BE2C (cell line): ENCODE results near the gene KIF6.
"Not testable (repeated sequence)": the region's sequence is repeated elsewhere in the genome, so short reads cannot be mapped to it uniquely, and the experiment has no call there.

ENCODE experiments used
- DNase-seq: peaks from one replicate; pipeline ENCODE4 v3.0.0-alpha.2; 2020
- H3K27me3 ChIP-seq: fragments of 250-450 bp; sonication (Bioruptor Pico); 2 replicates; pipeline ENCODE4 v1.5.1; 2020; ENCODE audit warnings: mild to moderate bottlenecking
- H3K36me3 ChIP-seq: fragments of 250-450 bp; sonication (Bioruptor Pico); 2 replicates; pipeline ENCODE4 v1.5.1; 2020; ENCODE audit warnings: mild to moderate bottlenecking
- H3K4me1 ChIP-seq: fragments of 250-450 bp; sonication (Bioruptor Pico); 2 replicates; pipeline ENCODE4 v1.5.1; 2020
- H3K4me3 ChIP-seq: 2 replicates; pipeline ENCODE4 v1.5.1; 2011; ENCODE audit warnings: low read depth, low read length
- H3K9me3 ChIP-seq: fragments of 250-450 bp; sonication (Bioruptor Pico); 2 replicates; pipeline ENCODE4 v1.5.1; 2020
- TF ChIP-seq, protein P1 (sequence below): IDR thresholded peaks from 2 replicates; pipeline ENCODE4 v1.5.1; 2012; ENCODE audit warnings: mild to moderate bottlenecking, low read depth, low read length

The KIF6 gene

DNA sequence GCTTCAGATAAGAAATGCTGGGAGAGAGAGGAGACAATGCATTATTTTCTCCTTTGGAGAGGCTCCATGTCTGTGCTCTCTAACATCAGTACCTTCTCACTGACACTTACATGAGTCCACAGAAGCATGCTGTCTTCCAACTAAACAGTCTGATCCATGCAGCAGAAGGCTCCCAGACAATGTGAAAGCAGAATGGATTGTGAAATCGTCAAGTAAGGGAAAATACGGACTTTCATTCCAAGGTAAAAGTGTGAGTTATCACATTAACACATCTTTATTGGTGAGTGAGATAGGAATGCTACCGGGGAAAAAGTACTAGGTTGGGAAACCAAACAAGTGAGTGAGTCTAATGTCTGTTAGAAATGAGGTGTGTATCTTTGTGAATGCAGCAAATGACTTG, 235.1 kb downstream of the KIF6 start:
- Histone ChIP-seq H3K9me3 (no peaks in the 10 kb centered on the region; the same call in 1 of the 2 replicates), H3K4me3 (no peak overlapping the region), H3K36me3 (no peaks in the 10 kb centered on the region), H3K4me1 (no peaks in the 10 kb centered on the region), H3K27me3 (no peaks in the 10 kb centered on the region; the same call in 1 of the 2 replicates)
- TF ChIP-seq, protein P1, sequence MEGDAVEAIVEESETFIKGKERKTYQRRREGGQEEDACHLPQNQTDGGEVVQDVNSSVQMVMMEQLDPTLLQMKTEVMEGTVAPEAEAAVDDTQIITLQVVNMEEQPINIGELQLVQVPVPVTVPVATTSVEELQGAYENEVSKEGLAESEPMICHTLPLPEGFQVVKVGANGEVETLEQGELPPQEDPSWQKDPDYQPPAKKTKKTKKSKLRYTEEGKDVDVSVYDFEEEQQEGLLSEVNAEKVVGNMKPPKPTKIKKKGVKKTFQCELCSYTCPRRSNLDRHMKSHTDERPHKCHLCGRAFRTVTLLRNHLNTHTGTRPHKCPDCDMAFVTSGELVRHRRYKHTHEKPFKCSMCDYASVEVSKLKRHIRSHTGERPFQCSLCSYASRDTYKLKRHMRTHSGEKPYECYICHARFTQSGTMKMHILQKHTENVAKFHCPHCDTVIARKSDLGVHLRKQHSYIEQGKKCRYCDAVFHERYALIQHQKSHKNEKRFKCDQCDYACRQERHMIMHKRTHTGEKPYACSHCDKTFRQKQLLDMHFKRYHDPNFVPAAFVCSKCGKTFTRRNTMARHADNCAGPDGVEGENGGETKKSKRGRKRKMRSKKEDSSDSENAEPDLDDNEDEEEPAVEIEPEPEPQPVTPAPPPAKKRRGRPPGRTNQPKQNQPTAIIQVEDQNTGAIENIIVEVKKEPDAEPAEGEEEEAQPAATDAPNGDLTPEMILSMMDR, result no peak
- DNase-seq, result no peak

DNA sequence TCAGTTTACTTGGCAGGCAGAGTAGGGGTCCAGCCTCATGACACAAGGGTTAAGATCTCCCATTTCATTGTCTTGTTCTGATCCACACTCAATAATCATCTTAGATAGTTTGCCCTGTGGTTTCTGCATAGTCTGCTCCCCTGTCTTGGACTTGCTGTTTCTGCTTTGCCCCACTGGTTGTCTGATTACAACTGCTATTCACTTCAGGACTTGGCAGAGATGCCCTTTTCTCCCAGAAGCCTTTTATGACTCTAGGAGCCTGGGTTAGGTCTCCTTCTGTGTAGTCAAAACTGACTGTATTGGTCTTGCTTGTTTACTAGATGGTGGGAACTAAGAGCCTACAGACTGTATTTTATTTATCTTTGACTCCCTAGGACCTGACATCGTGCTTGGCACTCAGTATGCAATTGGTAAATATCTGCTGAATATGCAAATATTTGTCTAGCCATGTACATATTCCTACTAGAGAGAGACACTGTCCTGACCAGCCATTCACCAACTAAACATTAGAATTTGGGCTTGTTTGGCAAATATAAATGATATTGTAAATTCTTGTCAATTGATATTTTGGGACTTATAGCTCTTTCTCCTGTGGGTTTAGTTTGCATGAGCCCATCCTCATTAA, 236.8 kb downstream of the KIF6 start:
- Histone ChIP-seq H3K4me3 (no peak overlapping the region), H3K4me1 (no peaks in the 10 kb centered on the region), H3K9me3 (no peaks in the 10 kb centered on the region; the same call in 1 of the 2 replicates), H3K27me3 (no peaks in the 10 kb centered on the region), H3K36me3 (no peaks in the 10 kb centered on the region)
- TF ChIP-seq, protein P1, result no peak
- no peak for DNase-seq

GRCh38 chr6:39484276-39484675, 240.9 kb downstream of the KIF6 start:
- Histone ChIP-seq H3K4me1 (no peaks in the 10 kb centered on the region), H3K36me3 (no peaks in the 10 kb centered on the region), H3K4me3 (no peak overlapping the region), H3K9me3 (no peaks in the 10 kb centered on the region), H3K27me3 (no peaks in the 10 kb centered on the region)
- DNase-seq, result no peak
- TF ChIP-seq, protein P1, result no peak

- not testable (repeated sequence) for H3K27me3 ChIP-seq, H3K4me1 ChIP-seq, DNase-seq, H3K9me3 ChIP-seq, H3K36me3 ChIP-seq, H3K4me3 ChIP-seq
Measured at GRCh38 chr6:39479819-39480218, 245.4 kb downstream of the KIF6 start.

DNA sequence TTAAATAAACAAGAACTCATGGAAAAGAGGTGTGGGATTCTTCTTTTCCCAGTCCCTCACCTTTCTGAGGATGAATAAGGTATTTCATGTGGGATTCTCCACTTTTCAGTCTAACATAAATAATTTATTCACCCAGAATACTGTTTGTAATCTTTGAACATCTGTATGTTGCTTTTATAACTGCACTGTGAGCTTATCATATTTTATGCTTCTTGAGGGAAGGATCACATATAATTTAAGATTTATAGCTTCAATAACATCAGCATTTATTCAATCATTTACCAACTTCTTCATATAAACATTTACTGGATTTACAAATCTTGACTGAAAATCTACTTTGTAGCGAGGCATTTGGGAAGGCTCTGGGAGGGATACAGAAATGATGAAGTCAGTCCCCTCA, 248.5 kb downstream of the KIF6 start:
- Histone ChIP-seq H3K4me3 (no peak overlapping the region), H3K36me3 (no peaks in the 10 kb centered on the region), H3K9me3 (no peaks in the 10 kb centered on the region), H3K27me3 (no peaks in the 10 kb centered on the region), H3K4me1 (no peaks in the 10 kb centered on the region)
- no peak for DNase-seq
- TF ChIP-seq, protein P1, result no peak

- Histone ChIP-seq H3K36me3 (no peaks in the 10 kb centered on the region), H3K4me3 (no peak overlapping the region), H3K9me3 (no peaks in the 10 kb centered on the region), H3K27me3 (no peaks in the 10 kb centered on the region), H3K4me1 (no peaks in the 10 kb centered on the region)
- TF ChIP-seq, protein P1, result no peak
- DNase-seq, result no peak
Measured at GRCh38 chr6:39476151-39476550, 249.1 kb downstream of the KIF6 start.
